Measurements from ENCODE around the gene KRT83.

KRT83 gene

GRCh38 chr12:52356762-52357580 lies 35.8 kb upstream of the KRT83 start:
- no peaks in the 10 kb centered on the region for H3F3A ChIP-seq (ENCODE audit: low read depth)
- no peaks in the 10 kb centered on the region for H3K9me3 ChIP-seq (ENCODE audit: insufficient read depth, low read depth, low read length)
- H3K79me2 ChIP-seq (ENCODE audit: insufficient read depth, low read length): no peaks in the 10 kb centered on the region
- H3K4me1 ChIP-seq (ENCODE audit: insufficient read depth, low read length, poor library complexity, severe bottlenecking): peaks cover 68% of the 10 kb centered on the region
- H4K20me1 ChIP-seq (ENCODE audit: insufficient read depth, low read length, poor library complexity, severe bottlenecking): no peaks in the 10 kb centered on the region
- H3K27me3 ChIP-seq (ENCODE audit: insufficient read depth, low read length, poor library complexity, severe bottlenecking): no peaks in the 10 kb centered on the region
- H3K9ac ChIP-seq (ENCODE audit: low read depth, low read length, poor library complexity, severe bottlenecking): no peak overlapping the region
- H3K36me3 ChIP-seq (ENCODE audit: insufficient read depth, low read length): no peaks in the 10 kb centered on the region
- H3K9me2 ChIP-seq (replicated peaks; ENCODE audit: low read depth, low read length): no peaks in the 10 kb centered on the region
- H3K4me2 ChIP-seq (ENCODE audit: low read depth, low read length, poor library complexity, severe bottlenecking): no peak overlapping the region
- TF ChIP-seq CTCF (conservative IDR thresholded peaks at IDR 0.05; ENCODE audit: low read length) (no peak), EZH2phosphoT487 (IDR thresholded peaks at IDR 0.05; ENCODE audit: borderline replicate concordance) (no peak)
- H2AFZ ChIP-seq (ENCODE audit: low read length): no peak overlapping the region
- H3K4me3 ChIP-seq (ENCODE audit: low read length, poor library complexity, severe bottlenecking): no peak overlapping the region

- no peaks in the 10 kb centered on the region for H3K27me3 ChIP-seq (ENCODE audit: insufficient read depth, low read length, poor library complexity, severe bottlenecking)
- no peaks in the 10 kb centered on the region for H3F3A ChIP-seq (ENCODE audit: low read depth)
- no peak overlapping the region for H2AFZ ChIP-seq (ENCODE audit: low read length)
- H3K9ac ChIP-seq (ENCODE audit: low read depth, low read length, poor library complexity, severe bottlenecking): no peak overlapping the region
- TF ChIP-seq EZH2phosphoT487 (IDR thresholded peaks at IDR 0.05; ENCODE audit: borderline replicate concordance): no peak
- TF ChIP-seq CTCF (conservative IDR thresholded peaks at IDR 0.05; ENCODE audit: low read length): no peak
- peaks cover 68% of the 10 kb centered on the region for H3K4me1 ChIP-seq (ENCODE audit: insufficient read depth, low read length, poor library complexity, severe bottlenecking)
- H3K9me3 ChIP-seq (ENCODE audit: insufficient read depth, low read depth, low read length): no peaks in the 10 kb centered on the region
- H4K20me1 ChIP-seq (ENCODE audit: insufficient read depth, low read length, poor library complexity, severe bottlenecking): no peaks in the 10 kb centered on the region
- no peaks in the 10 kb centered on the region for H3K79me2 ChIP-seq (ENCODE audit: insufficient read depth, low read length)
- H3K9me2 ChIP-seq (replicated peaks; ENCODE audit: low read depth, low read length): no peaks in the 10 kb centered on the region
- no peaks in the 10 kb centered on the region for H3K36me3 ChIP-seq (ENCODE audit: insufficient read depth, low read length)
- H3K4me3 ChIP-seq (ENCODE audit: low read length, poor library complexity, severe bottlenecking): no peak overlapping the region
- H3K4me2 ChIP-seq (ENCODE audit: low read depth, low read length, poor library complexity, severe bottlenecking): no peak overlapping the region
Observed at GRCh38 chr12:52356031-52356761, 35.0 kb upstream of the KRT83 start.

GRCh38 chr12:52355176-52355575 lies 34.0 kb upstream of the KRT83 start:
- H2AFZ ChIP-seq (ENCODE audit: low read length): no peak overlapping the region
- H3K9me3 ChIP-seq (ENCODE audit: insufficient read depth, low read depth, low read length): no peaks in the 10 kb centered on the region
- H3K4me3 ChIP-seq (ENCODE audit: low read length, poor library complexity, severe bottlenecking): no peak overlapping the region
- H3K4me2 ChIP-seq (ENCODE audit: low read depth, low read length, poor library complexity, severe bottlenecking): no peak overlapping the region
- no peaks in the 10 kb centered on the region for H3K79me2 ChIP-seq (ENCODE audit: insufficient read depth, low read length)
- H3K9me2 ChIP-seq (replicated peaks; ENCODE audit: low read depth, low read length): no peaks in the 10 kb centered on the region
- no peaks in the 10 kb centered on the region for H4K20me1 ChIP-seq (ENCODE audit: insufficient read depth, low read length, poor library complexity, severe bottlenecking)
- H3K36me3 ChIP-seq (ENCODE audit: insufficient read depth, low read length): no peaks in the 10 kb centered on the region
- peaks cover 63% of the 10 kb centered on the region for H3K4me1 ChIP-seq (ENCODE audit: insufficient read depth, low read length, poor library complexity, severe bottlenecking)
- no peak overlapping the region for H3K9ac ChIP-seq (ENCODE audit: low read depth, low read length, poor library complexity, severe bottlenecking)
- TF ChIP-seq EZH2phosphoT487 (IDR thresholded peaks at IDR 0.05; ENCODE audit: borderline replicate concordance) (no peak), CTCF (conservative IDR thresholded peaks at IDR 0.05; ENCODE audit: low read length) (no peak)
- H3F3A ChIP-seq (ENCODE audit: low read depth): no peaks in the 10 kb centered on the region
- no peaks in the 10 kb centered on the region for H3K27me3 ChIP-seq (ENCODE audit: insufficient read depth, low read length, poor library complexity, severe bottlenecking)

Measured in Loucy (cell line).